Vagina (tissue), 2 donors: ENCODE results near the gene TEKT5.

Source experiments
- CTCF ChIP-seq, 3 experiments: fragments of 450-650 bp in 2 of 3; fragments of 200-600 bp in 1 of 3; sonication (generic) in 1 of 3; IDR thresholded peaks; one replicate each; pipeline ENCODE4 v1.5.1; 2017 to 2019; ENCODE audit warnings: antibody characterized with exemption in 3 of 3, mild to moderate bottlenecking in 2 of 3, moderate library complexity in 2 of 3
- POLR2A ChIP-seq, 2 donors: fragments of 450-650 bp; IDR thresholded peaks; one replicate each; pipeline ENCODE4 v1.6.1; 2017; ENCODE audit warnings: antibody characterized with exemption in 2 of 2, mild to moderate bottlenecking in 2 of 2, moderate library complexity in 2 of 2

- TF ChIP-seq POLR2A (IDR thresholded peaks at IDR 0.05) = no peak
- no peak for TF ChIP-seq CTCF (IDR thresholded peaks at IDR 0.05)
Observed at GRCh38 chr16:10581507-10581906, 113.2 kb downstream of the TEKT5 start.
